Upper lobe of right lung (tissue), 1 donor: ENCODE measurements around the gene ST8SIA4. TPM values are rescaled to one million over a fixed set of nuclear protein-coding genes. Genes with fewer than 3 reads are reported as not detected.

Source experiments
- ATAC-seq: fragments of 200-7000 bp; cut with Tn5 transposase; one replicate; pipeline ENCODE4 v1.9.1; 2020; ENCODE audit warnings: mild to moderate bottlenecking, moderate library complexity
- DNase-seq: peaks from one replicate; pipeline ENCODE4 v3.0.0-alpha.2; 2020
- H3K27ac ChIP-seq: fragments of 200-600 bp; one replicate; pipeline ENCODE4 v1.8.0; 2022
- H3K27me3 ChIP-seq: fragments of 200-600 bp; one replicate; pipeline ENCODE4 v1.8.0; 2022; ENCODE audit warnings: mild to moderate bottlenecking
- H3K36me3 ChIP-seq: fragments of 200-600 bp; one replicate; pipeline ENCODE4 v1.8.0; 2022
- H3K4me1 ChIP-seq: fragments of 200-600 bp; one replicate; pipeline ENCODE4 v1.8.0; 2022
- H3K4me3 ChIP-seq: fragments of 200-600 bp; one replicate; pipeline ENCODE4 v1.8.0; 2022; ENCODE audit warnings: mild to moderate bottlenecking
- H3K9me3 ChIP-seq: fragments of 200-600 bp; one replicate; pipeline ENCODE4 v1.8.0; 2022
- intact Hi-C: fragments of 100-400 bp; cut with DNase I; formaldehyde crosslinking; loops from one replicate; pipeline ENCODE4 v1.11.0; 2022
- total RNA-seq: library from RNA; stranded (reverse); fragmentation: NEBNext Ultra II Directional; extraction: Animal tissue kit (Norgen Biotek cat#: 25700); gene quantifications from one replicate; pipeline ENCODE4 v1.2.1, GENCODE V29; 2021
- TF ChIP-seq, protein P1 (sequence below): fragments of 200-600 bp; IDR thresholded peaks from one replicate; pipeline ENCODE4 v1.8.0; 2022; ENCODE audit warnings: antibody characterized with exemption
- donor health status: DM: no; HTN: yes; CAD: no; lungs with severe emphysema.

The ST8SIA4 gene
- total RNA-seq, 1 donor from 2014 or later = 17.8 TPM

GRCh38 chr5:100899675-100900074 is 3.4 kb downstream of the ST8SIA4 start:
- DNase-seq = no peak
- intact Hi-C loops = no loop called here
- Histone ChIP-seq H3K36me3 (no peaks in the 10 kb centered on the region), H3K4me3 (peak overlapping the region; percentile 55), H3K9me3 (no peaks in the 10 kb centered on the region), H3K4me1 (peaks cover 5% of the 10 kb centered on the region), H3K27me3 (no peaks in the 10 kb centered on the region), H3K27ac (peak overlapping the region; percentile 88)
- ATAC-seq = no peak
- TF ChIP-seq, protein P1, sequence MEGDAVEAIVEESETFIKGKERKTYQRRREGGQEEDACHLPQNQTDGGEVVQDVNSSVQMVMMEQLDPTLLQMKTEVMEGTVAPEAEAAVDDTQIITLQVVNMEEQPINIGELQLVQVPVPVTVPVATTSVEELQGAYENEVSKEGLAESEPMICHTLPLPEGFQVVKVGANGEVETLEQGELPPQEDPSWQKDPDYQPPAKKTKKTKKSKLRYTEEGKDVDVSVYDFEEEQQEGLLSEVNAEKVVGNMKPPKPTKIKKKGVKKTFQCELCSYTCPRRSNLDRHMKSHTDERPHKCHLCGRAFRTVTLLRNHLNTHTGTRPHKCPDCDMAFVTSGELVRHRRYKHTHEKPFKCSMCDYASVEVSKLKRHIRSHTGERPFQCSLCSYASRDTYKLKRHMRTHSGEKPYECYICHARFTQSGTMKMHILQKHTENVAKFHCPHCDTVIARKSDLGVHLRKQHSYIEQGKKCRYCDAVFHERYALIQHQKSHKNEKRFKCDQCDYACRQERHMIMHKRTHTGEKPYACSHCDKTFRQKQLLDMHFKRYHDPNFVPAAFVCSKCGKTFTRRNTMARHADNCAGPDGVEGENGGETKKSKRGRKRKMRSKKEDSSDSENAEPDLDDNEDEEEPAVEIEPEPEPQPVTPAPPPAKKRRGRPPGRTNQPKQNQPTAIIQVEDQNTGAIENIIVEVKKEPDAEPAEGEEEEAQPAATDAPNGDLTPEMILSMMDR = no peak

DNA sequence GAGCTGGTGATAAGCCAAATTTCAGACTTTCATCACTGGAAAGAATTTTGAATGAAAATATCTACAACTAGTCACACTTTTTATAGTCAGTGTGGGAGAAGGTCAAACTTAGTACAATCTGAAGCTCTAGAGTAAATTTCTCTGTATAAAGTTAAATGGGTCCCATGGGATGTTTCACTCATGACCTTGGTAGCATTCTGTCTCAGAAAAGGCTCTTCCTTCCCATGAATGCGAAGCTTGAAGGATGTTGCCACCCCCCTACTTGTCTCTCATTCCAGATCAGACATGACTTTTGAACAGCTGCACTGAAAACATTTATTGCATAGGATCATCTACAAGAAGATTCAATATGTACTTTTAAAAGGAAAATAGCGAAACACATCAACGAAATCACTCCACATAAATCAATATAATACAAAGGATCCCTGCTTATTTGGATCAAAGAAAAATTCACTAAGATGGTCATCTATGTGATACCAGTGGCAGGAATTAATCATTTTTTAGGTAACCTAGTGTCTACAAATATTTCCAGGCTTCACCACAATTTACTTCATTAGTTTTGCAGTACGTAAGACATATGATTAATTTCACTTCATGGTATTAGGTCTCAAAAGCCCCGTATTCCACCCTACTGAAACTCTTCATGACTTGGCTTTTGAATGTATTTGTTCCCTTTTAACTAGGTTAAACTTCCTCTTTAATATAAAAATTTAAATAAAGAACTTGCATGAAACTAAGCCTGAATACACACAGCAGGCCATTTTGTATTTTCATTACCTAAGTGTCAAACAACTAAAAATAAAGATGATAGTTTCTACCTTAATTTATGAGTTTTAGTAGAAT is 4.4 kb downstream of the ST8SIA4 start:
- Histone ChIP-seq H3K27ac (no peak overlapping the region), H3K9me3 (no peaks in the 10 kb centered on the region), H3K4me1 (peaks cover 1% of the 10 kb centered on the region), H3K27me3 (no peaks in the 10 kb centered on the region), H3K4me3 (no peak overlapping the region), H3K36me3 (no peaks in the 10 kb centered on the region)
- no peak for ATAC-seq
- intact Hi-C loops = no loop called here
- TF ChIP-seq, protein P1 = no peak
- DNase-seq = no peak

DNA sequence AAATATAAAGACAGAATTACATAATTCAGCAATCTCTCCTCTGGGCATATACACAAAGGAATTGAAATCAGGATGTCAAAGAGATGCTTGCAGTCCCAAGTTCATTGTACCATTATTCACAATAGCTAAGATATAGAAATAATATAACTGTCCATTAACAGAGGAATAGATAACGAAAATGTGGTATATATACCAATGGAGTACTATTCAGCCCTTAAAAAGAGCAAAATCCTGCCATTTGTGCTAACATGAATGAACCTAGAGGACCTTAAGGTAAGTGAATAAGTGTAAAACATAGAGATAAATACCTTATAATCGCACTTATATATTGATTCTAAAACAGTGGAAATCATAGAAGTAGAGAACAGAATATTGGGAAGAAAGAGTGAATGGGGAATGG is 7.0 kb downstream of the ST8SIA4 start:
- no peak overlapping the region for H3K27ac ChIP-seq
- H3K27me3 ChIP-seq = no peaks in the 10 kb centered on the region
- no peaks in the 10 kb centered on the region for H3K4me1 ChIP-seq
- H3K9me3 ChIP-seq = no peaks in the 10 kb centered on the region
- H3K4me3 ChIP-seq = no peak overlapping the region
- TF ChIP-seq, protein P1 = no peak
- intact Hi-C loops = no loop called here
- no peak for DNase-seq
- no peaks in the 10 kb centered on the region for H3K36me3 ChIP-seq
- ATAC-seq = no peak

- no peaks in the 10 kb centered on the region for H3K36me3 ChIP-seq
- peak overlapping the region; percentile 30 for H3K4me3 ChIP-seq
- intact Hi-C loops = no loop called here
- no peaks in the 10 kb centered on the region for H3K4me1 ChIP-seq
- H3K9me3 ChIP-seq = no peaks in the 10 kb centered on the region
- no peaks in the 10 kb centered on the region for H3K27me3 ChIP-seq
- ATAC-seq (peak; percentile 75), DNase-seq (no peak)
- peak overlapping the region; percentile 71 for H3K27ac ChIP-seq
- TF ChIP-seq, protein P1 = no peak
Observed at GRCh38 chr5:100890461-100891008, 12.5 kb downstream of the ST8SIA4 start.

DNA sequence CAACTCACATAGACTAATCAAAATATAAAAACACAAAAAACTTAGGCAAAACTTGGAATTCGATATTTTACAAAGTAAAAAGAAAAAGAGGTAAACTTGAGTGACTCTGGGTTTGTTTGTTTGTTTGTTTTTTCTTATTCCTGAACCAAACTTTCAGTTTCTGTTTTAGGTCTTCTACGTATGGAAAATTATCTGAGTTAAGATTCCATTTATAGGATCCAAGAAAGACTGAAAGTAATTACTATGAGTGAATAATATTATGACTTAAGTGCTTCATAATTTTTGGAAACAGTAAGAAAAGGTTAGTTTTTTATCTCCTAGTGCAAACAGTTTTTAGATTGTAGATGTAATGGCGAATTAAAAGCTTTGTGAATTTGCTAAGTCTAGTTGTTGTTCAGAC is 13.2 kb downstream of the ST8SIA4 start:
- DNase-seq = no peak
- H3K27ac ChIP-seq = peak overlapping the region; percentile 71
- intact Hi-C loops = no loop called here
- no peaks in the 10 kb centered on the region for H3K27me3 ChIP-seq
- peak overlapping the region; percentile 30 for H3K4me3 ChIP-seq
- TF ChIP-seq, protein P1 = no peak
- H3K4me1 ChIP-seq = no peaks in the 10 kb centered on the region
- no peaks in the 10 kb centered on the region for H3K36me3 ChIP-seq
- no peaks in the 10 kb centered on the region for H3K9me3 ChIP-seq
- no peak for ATAC-seq
